Stimulated activated CD4-positive, alpha-beta T cell treated with anti-CD3 and anti-CD28 coated beads, Interleukin-12 subunit alpha, Interleukin-12 subunit beta, amount 100 ng/mL, for 48 hours (primary cell): ENCODE results near the gene DUT.
"Not testable (repeated sequence)": the region's sequence is repeated elsewhere in the genome, so short reads cannot be mapped to it uniquely, and the experiment has no call there.

Experiments used
- DNase-seq, 3 donors: peaks; one replicate each; pipeline ENCODE4 v3.0.0-alpha.2; 2020; ENCODE audit warnings: low read depth in 2 of 3, low spot score in 1 of 3

Gene DUT

GRCh38 chr15:48326180-48326579, 5.0 kb upstream of the DUT start:
- not testable (repeated sequence) for DNase-seq

DNA sequence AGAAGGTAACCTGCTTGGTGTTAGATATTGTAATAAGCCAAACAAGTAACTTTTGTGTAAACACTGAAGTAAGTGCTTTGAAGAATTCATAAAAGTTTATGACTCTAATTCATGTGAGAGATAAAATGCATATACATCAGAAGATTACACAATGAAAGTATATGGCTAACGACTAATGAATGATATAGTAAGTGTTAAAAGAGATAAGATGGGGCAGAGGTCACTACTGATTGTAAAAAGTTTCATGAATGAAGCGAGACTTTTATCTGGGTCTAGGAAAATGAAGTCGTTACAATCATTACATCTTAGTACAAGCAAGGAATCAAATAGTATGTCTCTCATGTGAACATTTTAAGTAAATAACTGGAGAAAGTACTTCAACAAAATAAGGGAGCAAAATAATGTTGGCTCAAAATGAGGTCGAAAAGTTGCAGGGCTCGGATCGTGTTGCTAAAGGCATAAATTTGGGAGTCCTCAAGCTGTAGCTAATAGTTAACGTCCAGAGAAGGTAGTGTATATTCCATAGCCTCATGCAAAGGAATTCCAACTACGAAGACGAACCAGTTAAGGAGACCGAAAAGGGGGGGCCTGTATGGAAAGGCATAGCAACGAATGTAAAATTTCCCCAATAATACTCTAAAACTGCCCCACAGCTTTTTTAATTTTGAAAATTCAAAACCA, 984 bp upstream of the DUT start:
- no peak for DNase-seq

- DNase-seq, result peak; percentile 67 to 74 (median 71)
Measured at GRCh38 chr15:48331796-48332641, 790 bp downstream of the DUT start.

GRCh38 chr15:48332642-48333034, 1.4 kb downstream of the DUT start:
- DNase-seq, result no peak

GRCh38 chr15:48333540-48333939, 2.3 kb downstream of the DUT start:
- DNase-seq, result no peak

- no peak for DNase-seq
Measured at GRCh38 chr15:48334260-48334659, 3.0 kb downstream of the DUT start.

DNA sequence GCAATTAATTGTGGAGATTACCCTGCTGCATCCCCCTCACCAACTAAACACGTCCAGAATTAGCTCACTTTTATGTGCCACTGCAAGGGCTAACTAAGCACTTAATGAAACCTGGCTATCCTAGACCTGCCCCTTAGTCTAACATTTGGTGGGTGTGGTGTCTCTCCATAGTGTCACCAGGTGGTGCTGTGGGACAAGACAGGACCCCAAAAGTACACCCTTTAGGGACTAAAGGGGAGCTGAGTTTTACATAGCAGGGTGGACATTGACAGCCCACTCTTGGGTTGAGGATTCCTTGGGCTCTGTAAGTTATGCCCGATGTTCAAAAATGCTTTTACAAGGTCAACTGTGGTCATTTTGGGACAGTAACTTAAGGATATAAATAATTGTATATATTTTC, 5.7 kb downstream of the DUT start:
- no peak for DNase-seq

- no peak for DNase-seq
Measured at GRCh38 chr15:48337607-48338006, 6.4 kb downstream of the DUT start.

- DNase-seq, result no peak
Measured at GRCh38 chr15:48340111-48340510, 8.9 kb downstream of the DUT start.

DNA sequence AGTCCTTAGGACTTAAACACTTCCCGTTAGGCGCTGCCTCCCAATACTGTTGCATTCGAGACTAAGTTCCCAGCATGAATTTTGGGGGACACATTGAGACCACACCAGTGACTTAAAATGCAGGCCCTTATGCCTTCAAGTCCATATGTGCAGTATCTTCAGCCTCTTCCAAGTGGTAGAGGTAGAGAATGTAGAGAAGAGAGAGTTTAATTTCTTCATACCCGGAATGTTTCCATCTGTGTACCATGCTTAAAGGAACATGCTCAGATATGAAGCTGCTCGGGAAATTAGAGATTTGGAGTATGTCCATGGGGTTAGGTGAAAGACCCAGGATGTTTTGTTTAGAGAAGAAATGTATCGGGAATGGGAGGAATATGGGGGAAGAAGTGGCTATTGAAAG, 12.6 kb downstream of the DUT start:
- no peak for DNase-seq

DNA sequence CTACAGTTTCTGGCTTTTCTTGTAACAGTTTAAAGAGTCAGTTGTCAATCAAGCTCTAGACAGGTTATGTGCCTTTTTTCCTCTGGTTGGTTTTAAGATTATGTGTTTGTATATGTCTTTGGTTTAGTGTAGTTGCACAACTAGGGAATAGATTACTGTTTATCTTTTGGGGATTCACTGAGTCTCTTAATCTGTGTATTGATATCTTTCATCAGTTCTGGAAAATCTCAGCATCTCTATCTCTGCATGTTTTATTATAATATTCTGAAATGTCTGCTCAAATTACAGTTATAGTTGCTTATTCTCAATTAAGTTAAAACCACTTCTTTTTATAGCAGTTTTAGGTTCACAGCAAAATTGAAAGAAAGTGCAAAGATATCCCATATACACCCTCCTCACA, 14.3 kb downstream of the DUT start:
- DNase-seq, result no peak

GRCh38 chr15:48352474-48353072, 21.3 kb downstream of the DUT start:
- DNase-seq, result peak; percentile 18 to 44 (median 23)

- DNase-seq, result no peak
Measured at GRCh38 chr15:48354694-48355303, 23.6 kb downstream of the DUT start.

DNA sequence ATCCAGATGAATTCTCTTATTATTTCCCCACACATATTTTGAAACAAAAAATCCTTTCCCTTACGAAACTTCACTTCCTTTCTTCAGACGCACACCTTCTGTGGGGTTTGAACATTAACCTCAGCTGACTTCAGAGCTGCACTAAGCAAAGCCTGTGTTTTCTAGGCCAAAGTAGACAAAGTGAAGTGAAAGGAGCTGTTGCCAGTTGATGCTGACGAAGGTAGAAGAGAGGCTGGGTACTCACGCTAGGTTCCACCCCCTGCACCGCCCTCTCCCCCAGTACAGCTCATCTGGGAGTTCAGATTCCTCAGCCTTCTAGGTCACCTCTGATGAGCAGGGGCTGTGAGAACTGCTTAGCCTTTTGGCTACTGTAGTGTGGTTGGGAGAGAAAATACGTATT, 24.1 kb downstream of the DUT start:
- DNase-seq, result no peak

DNA sequence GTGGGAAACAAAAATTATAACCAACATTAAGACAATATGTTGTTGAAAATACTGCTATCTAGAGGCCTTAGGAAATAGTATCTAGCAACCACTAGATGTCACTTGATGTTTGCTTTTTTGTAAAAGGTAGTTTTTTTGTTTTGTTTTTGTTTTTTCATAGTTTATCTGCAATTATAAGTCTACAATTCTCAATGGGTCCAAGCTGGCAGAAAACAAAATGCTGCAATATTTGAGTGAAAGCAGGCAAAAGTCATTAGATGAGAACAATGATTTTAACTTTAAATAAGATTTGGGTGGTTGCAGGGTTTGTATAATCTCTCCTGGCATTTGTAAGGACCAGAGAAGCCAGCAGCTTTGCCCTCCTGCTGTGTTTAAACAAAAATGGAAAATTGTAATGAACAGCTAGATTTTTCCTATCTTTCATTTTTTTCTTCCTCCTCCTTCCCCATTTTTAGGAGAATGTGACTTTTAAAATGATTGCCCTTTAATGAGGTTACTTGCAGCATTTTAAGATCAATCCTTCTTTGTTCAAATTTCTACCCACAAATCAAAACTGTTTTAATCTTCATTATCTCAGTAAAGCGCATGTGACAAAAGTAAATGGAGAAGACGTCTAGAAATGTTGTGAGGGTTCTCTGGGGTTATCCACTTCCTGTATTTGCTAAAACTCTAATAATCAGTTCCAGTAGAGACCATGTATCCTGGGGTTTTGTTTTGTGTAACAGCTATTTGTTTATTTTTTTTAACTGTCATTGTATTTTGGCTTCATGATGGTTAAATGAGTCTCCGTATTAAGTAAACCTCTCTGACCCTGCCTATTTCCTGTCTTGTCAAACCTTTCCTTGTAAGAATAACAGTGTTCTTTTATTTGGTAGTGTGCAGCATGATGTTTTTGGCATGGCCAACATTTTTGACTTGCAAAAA, 27.3 kb downstream of the DUT start:
- DNase-seq, result no peak

DNA sequence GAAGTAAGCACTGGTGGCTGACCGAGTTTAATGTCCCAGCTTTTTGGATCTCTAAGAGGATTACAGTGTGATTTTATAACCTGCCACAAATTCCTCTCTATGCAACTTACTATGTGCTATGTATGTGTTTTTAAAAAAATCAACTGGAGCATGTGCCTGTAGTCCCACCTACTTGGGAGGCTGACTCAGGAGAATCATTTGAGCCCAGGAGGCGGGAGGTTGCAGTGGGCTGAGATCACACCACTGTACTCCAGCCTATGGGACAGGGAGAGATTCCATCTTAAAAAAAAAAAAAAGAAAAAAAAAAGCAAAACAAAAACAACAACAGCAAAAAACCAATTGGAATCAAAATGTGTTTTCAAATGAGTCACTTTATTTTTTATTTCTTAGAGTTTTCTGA, 29.6 kb downstream of the DUT start:
- no peak for DNase-seq

- DNase-seq, result no peak
Measured at GRCh38 chr15:48361685-48362084, 30.5 kb downstream of the DUT start.

DNA sequence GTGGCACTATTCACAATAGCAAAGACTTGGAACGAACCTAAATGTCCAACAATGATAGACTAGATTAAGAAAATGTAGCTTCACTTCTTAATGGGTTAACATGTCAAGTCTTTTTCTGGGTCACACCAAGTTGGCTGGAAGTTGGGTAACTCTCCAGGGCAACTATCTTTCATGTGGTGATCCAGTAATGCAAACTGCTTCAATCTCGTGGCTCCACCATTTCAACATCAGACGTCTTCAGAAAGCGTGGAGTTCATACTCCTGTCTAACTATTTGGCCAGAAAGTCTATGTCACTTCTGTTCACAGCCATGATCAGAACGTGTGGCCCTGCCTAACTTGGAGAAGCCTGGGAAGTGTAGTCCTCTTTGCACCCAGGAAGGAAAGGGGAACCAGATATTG, 32.2 kb downstream of the DUT start:
- DNase-seq, result no peak

GRCh38 chr15:48365575-48365974, 34.3 kb downstream of the DUT start:
- DNase-seq, result no peak

- DNase-seq, result no peak
Measured at GRCh38 chr15:48366584-48367312, 35.5 kb downstream of the DUT start.
